OCI-M2 (cell line): ENCODE results near the gene HOXA7.

Experiments used
- DNase-seq: peaks from one replicate; lab custom pipeline; 2025; ENCODE audit not compliant: unreplicated experiment; lab: John Stamatoyannopoulos, UW

HOXA7 gene

GRCh38 chr7:27171325-27171636, 14.8 kb upstream of the HOXA7 start:
- DNase-seq, result no peak

- DNase-seq, result no peak
Observed at GRCh38 chr7:27170426-27171324, 14.2 kb upstream of the HOXA7 start.

GRCh38 chr7:27169658-27170425, 13.4 kb upstream of the HOXA7 start:
- no peak for DNase-seq

GRCh38 chr7:27168265-27168947, 11.9 kb upstream of the HOXA7 start:
- DNase-seq, result no peak

- DNase-seq, result no peak
Observed at GRCh38 chr7:27167916-27168264, 11.4 kb upstream of the HOXA7 start.

GRCh38 chr7:27166531-27167505, 10.3 kb upstream of the HOXA7 start:
- DNase-seq, result no peak

- no peak for DNase-seq
Observed at GRCh38 chr7:27165996-27166530, 9.6 kb upstream of the HOXA7 start.

GRCh38 chr7:27165089-27165995, 8.9 kb upstream of the HOXA7 start, which contains the start of gene HOXA9:
TSS of gene HOXA9 (minus strand) at chr7:27165537. CDS start at chr7:27165457, 80 bp downstream.
- no peak for DNase-seq

GRCh38 chr7:27164367-27165088, 8.1 kb upstream of the HOXA7 start:
- no peak for DNase-seq

- DNase-seq, result no peak
Observed at GRCh38 chr7:27164045-27164366, 7.5 kb upstream of the HOXA7 start.

- no peak for DNase-seq
Observed at GRCh38 chr7:27163288-27164044, 7.0 kb upstream of the HOXA7 start.

GRCh38 chr7:27162561-27163287, 6.2 kb upstream of the HOXA7 start:
- DNase-seq, result no peak

- no peak for DNase-seq
Observed at GRCh38 chr7:27161721-27162560, 5.5 kb upstream of the HOXA7 start.

- DNase-seq, result no peak
Observed at GRCh38 chr7:27161214-27161720, 4.8 kb upstream of the HOXA7 start.

GRCh38 chr7:27160546-27161213, 4.2 kb upstream of the HOXA7 start:
- no peak for DNase-seq

GRCh38 chr7:27160145-27160545, 3.7 kb upstream of the HOXA7 start:
- DNase-seq, result no peak
